IMR-90 (cell line): ENCODE measurements around the gene ELMO1. TPM values are rescaled to one million over a fixed set of nuclear protein-coding genes. Genes with fewer than 3 reads are reported as not detected.

Source experiments
- ATAC-seq: fragments of 200-7000 bp; cut with Tn5 transposase; 2 replicates; pipeline ENCODE4 v1.9.1; 2020; ENCODE audit warnings: low read depth, mild to moderate bottlenecking, moderate library complexity
- BruUV-seq: library from RNA; stranded (reverse); fragments of 400-500 nt; replicated peaks from 2 replicates; lab custom pipeline; 2021; lab: Mats Ljungman, UMichigan
- CTCF ChIA-PET: fragments of 300-600 bp; formaldehyde crosslinking; extraction: SDS; loops from one replicate; lab custom pipeline; 2021; ENCODE audit warnings: antibody characterized with exemption; lab: Yijun Ruan, JAX
- POLR2A ChIA-PET: fragments of 300-600 bp; sonication (Branson Sonifier 250); formaldehyde crosslinking; loops from one replicate; lab custom pipeline; 2022; ENCODE audit warnings: antibody characterized with exemption; ENCODE audit not compliant: unreplicated experiment; lab: Charles Lee
- DNase-seq: peaks from one replicate; pipeline ENCODE4 v3.0.0; 2013
- H2AFZ ChIP-seq: replicated peaks from 2 replicates; pipeline ENCODE3; 2013; ENCODE audit warnings: low read length, mild to moderate bottlenecking; ENCODE audit not compliant: poor library complexity
- H2AK5ac ChIP-seq: 2 replicates; pipeline ENCODE4 v1.6.1; 2013; ENCODE audit warnings: low read depth, low read length, inconsistent platforms
- H2AK9ac ChIP-seq: replicated peaks from 2 replicates; pipeline ENCODE3; 2013; ENCODE audit warnings: mild to moderate bottlenecking, low read depth, low read length, moderate library complexity; ENCODE audit not compliant: poor library complexity
- H2BK120ac ChIP-seq: 2 replicates; pipeline ENCODE4 v1.6.1; 2013; ENCODE audit warnings: low read depth, low read length, inconsistent platforms
- H2BK15ac ChIP-seq: 3 replicates; pipeline ENCODE4 v1.6.1; 2013; ENCODE audit warnings: low read depth, low read length, inconsistent platforms
- H2BK20ac ChIP-seq: 2 replicates; pipeline ENCODE4 v1.6.1; 2013; ENCODE audit warnings: low read depth, mild to moderate bottlenecking, inconsistent platforms, low read length, moderate library complexity
- H2BK5ac ChIP-seq: 2 replicates; pipeline ENCODE4 v1.6.1; 2013; ENCODE audit warnings: mild to moderate bottlenecking, low read depth, low read length, inconsistent platforms; ENCODE audit not compliant: poor library complexity, severe bottlenecking
- H3K14ac ChIP-seq: replicated peaks from 2 replicates; pipeline ENCODE4 v1.6.1; 2013; ENCODE audit warnings: low read depth, low read length, inconsistent platforms
- H3K18ac ChIP-seq: 2 replicates; pipeline ENCODE4 v1.6.1; 2013; ENCODE audit warnings: low read depth, low read length, control low read depth
- H3K23ac ChIP-seq: 2 replicates; pipeline ENCODE4 v1.6.1; 2013; ENCODE audit warnings: low read depth, low read length, inconsistent platforms
- H3K27ac ChIP-seq: 2 replicates; pipeline ENCODE4 v1.5.1; 2013; ENCODE audit warnings: mild to moderate bottlenecking, control low read depth, low read length; ENCODE audit not compliant: insufficient read depth
- H3K27me3 ChIP-seq: 2 replicates; pipeline ENCODE4 v1.6.1; 2013; ENCODE audit warnings: low read length; ENCODE audit not compliant: control insufficient read depth, insufficient read depth
- H3K36me3 ChIP-seq: 2 replicates; pipeline ENCODE4 v1.6.1; 2013; ENCODE audit warnings: low read length, mixed read lengths; ENCODE audit not compliant: control insufficient read depth, insufficient read depth
- H3K4ac ChIP-seq: 2 replicates; pipeline ENCODE4 v1.6.1; 2013; ENCODE audit warnings: low read depth, low read length, inconsistent platforms
- H3K4me1 ChIP-seq: 2 replicates; pipeline ENCODE4 v1.6.1; 2013; ENCODE audit warnings: low read length, mixed read lengths; ENCODE audit not compliant: control insufficient read depth, insufficient read depth
- H3K4me2 ChIP-seq: 2 replicates; pipeline ENCODE4 v1.6.1; 2013; ENCODE audit warnings: low read depth, mild to moderate bottlenecking, control low read depth, low read length, moderate library complexity
- H3K4me3 ChIP-seq: 2 replicates; pipeline ENCODE4 v1.5.1; 2013; ENCODE audit warnings: low read depth, mild to moderate bottlenecking, control low read depth, low read length, moderate library complexity; ENCODE audit not compliant: insufficient read depth
- H3K56ac ChIP-seq: 2 replicates; pipeline ENCODE4 v1.6.1; 2013; ENCODE audit warnings: low read length, inconsistent platforms; ENCODE audit not compliant: insufficient read depth; ENCODE audit errors: extremely low read depth
- H3K79me1 ChIP-seq, 2 experiments: 2 replicates each; pipeline ENCODE4 v1.6.1; 2013; ENCODE audit warnings: low read length in 2 of 2, inconsistent platforms in 1 of 2, low read depth in 1 of 2
- H3K9ac ChIP-seq: 2 replicates; pipeline ENCODE4 v1.6.1; 2013; ENCODE audit warnings: low read depth, low read length, control low read depth
- H3K9me1 ChIP-seq: 2 replicates; pipeline ENCODE4 v1.6.1; 2013; ENCODE audit warnings: low read length, inconsistent platforms; ENCODE audit not compliant: insufficient read depth
- H3K9me3 ChIP-seq: 2 replicates; pipeline ENCODE4 v1.6.1; 2013; ENCODE audit warnings: low read length; ENCODE audit not compliant: control insufficient read depth, insufficient read depth
- H4K20me1 ChIP-seq: 2 replicates; pipeline ENCODE4 v1.6.1; 2013; ENCODE audit warnings: low read length, inconsistent platforms; ENCODE audit not compliant: insufficient read depth
- H4K5ac ChIP-seq: 2 replicates; pipeline ENCODE4 v1.6.1; 2013; ENCODE audit warnings: mild to moderate bottlenecking, low read depth, low read length, control low read depth
- H4K8ac ChIP-seq, 2 experiments: 2 replicates each; pipeline ENCODE4 v1.6.1; 2013; ENCODE audit warnings: low read depth in 2 of 2, low read length in 2 of 2, control low read depth in 1 of 2, inconsistent platforms in 1 of 2
- H4K91ac ChIP-seq: 2 replicates; pipeline ENCODE4 v1.6.1; 2013; ENCODE audit warnings: low read depth, low read length, inconsistent platforms; ENCODE audit not compliant: insufficient read depth
- BHLHE40 ChIP-seq: fragments of 150-350 bp; IDR thresholded peaks from 2 replicates; pipeline ENCODE4 v1.6.1; 2016; ENCODE audit warnings: mild to moderate bottlenecking, low read depth, low read length
- CEBPB ChIP-seq: IDR thresholded peaks from 2 replicates; pipeline ENCODE4 v1.6.1; 2012; ENCODE audit warnings: low read depth, low read length, improper control_type of control experiment
- CHD1 ChIP-seq: IDR thresholded peaks from 2 replicates; pipeline ENCODE4 v1.6.1; 2012; ENCODE audit warnings: low read depth, low read length, improper control_type of control experiment
- FOS ChIP-seq: fragments of 150-350 bp; IDR thresholded peaks from 2 replicates; pipeline ENCODE4 v1.6.1; 2016; ENCODE audit warnings: low read depth, low read length
- MAFK ChIP-seq: IDR thresholded peaks from 2 replicates; pipeline ENCODE4 v1.6.1; 2012; ENCODE audit warnings: low read depth, low read length, improper control_type of control experiment
- MAZ ChIP-seq: IDR thresholded peaks from 2 replicates; pipeline ENCODE4 v1.6.1; 2012; ENCODE audit warnings: low read depth, mild to moderate bottlenecking, low read length, improper control_type of control experiment, moderate library complexity, borderline replicate concordance
- MXI1 ChIP-seq: IDR thresholded peaks from 2 replicates; pipeline ENCODE4 v1.6.1; 2012; ENCODE audit warnings: low read depth, mild to moderate bottlenecking, low read length, moderate library complexity, borderline replicate concordance
- NFE2L2 ChIP-seq: fragments of 150-350 bp; IDR thresholded peaks from 2 replicates; pipeline ENCODE4 v1.6.1; 2016; ENCODE audit warnings: low read depth, mild to moderate bottlenecking, low read length
- POLR2A ChIP-seq: IDR thresholded peaks from 2 replicates; pipeline ENCODE4 v1.6.1; 2012; ENCODE audit warnings: mild to moderate bottlenecking, low read depth, low read length
- RAD21 ChIP-seq: IDR thresholded peaks from 2 replicates; pipeline ENCODE4 v1.6.1; 2012; ENCODE audit warnings: low read length, improper control_type of control experiment
- RCOR1 ChIP-seq: IDR thresholded peaks from 2 replicates; pipeline ENCODE4 v1.6.1; 2012; ENCODE audit warnings: mild to moderate bottlenecking, low read length, improper control_type of control experiment; ENCODE audit not compliant: insufficient replicate concordance
- RFX5 ChIP-seq: IDR thresholded peaks from 2 replicates; pipeline ENCODE4 v1.8.0; 2012; ENCODE audit warnings: low read depth, mild to moderate bottlenecking, low read length, moderate library complexity
- SMC3 ChIP-seq: fragments of 150-350 bp; IDR thresholded peaks from 2 replicates; pipeline ENCODE4 v1.6.1; 2016; ENCODE audit warnings: low read depth, mild to moderate bottlenecking, antibody characterized with exemption, low read length, moderate library complexity
- whole genome bisulfite sequencing, 2 experiments: methylation state at CpG; one replicate each; pipeline versions ENCODE4 v1.1.5 to v1.1.7; 2013; ENCODE audit warnings: missing lambda C conversion rate in 2 of 2; ENCODE audit not compliant: insufficient read length in 1 of 2; ENCODE audit errors: extremely low coverage in 2 of 2; 5-methylcytosine and 5-hydroxymethylcytosine counted together
- dilution Hi-C: fragments of 300-500 bp; cut with HindIII; formaldehyde crosslinking; loops from one replicate; pipeline ENCODE4 v1.14.3; 2018; ENCODE audit warnings: low sequenced_read_pairs; ENCODE audit not compliant: unreplicated experiment
- in situ Hi-C: fragments of 300-500 bp; cut with MboI; formaldehyde crosslinking; loops from 3 replicates; pipeline ENCODE4 v1.14.3; 2019; ENCODE audit warnings: low sequenced_read_pairs, inconsistent platforms, mixed read lengths
- intact Hi-C: fragments of 100-400 bp; cut with micrococcal nuclease; formaldehyde crosslinking; loops from 2 replicates; pipeline ENCODE4 v1.10.0; 2022
- polyA plus RNA-seq, 3 experiments: library from polyadenylated mRNA; depleted of rRNA; stranded (reverse); fragments of >200 nt; gene quantifications; 2 replicates each; pipeline ENCODE4 v1.2.3, GENCODE V29; 2012; ENCODE audit warnings: low replicate concordance in 1 of 3
- total RNA-seq: library from RNA; depleted of rRNA; stranded (reverse); fragments of >200 nt; gene quantifications from 2 replicates; pipeline ENCODE4 v1.2.3, GENCODE V29; 2012
- TF ChIP-seq, protein P1 (sequence below): conservative IDR thresholded peaks from 2 replicates; pipeline ENCODE4 v1.5.1; 2012; ENCODE audit warnings: mild to moderate bottlenecking, low read depth, low read length, improper control_type of control experiment
- TF ChIP-seq, protein P2 (sequence below): fragments of 150-350 bp; IDR thresholded peaks from 2 replicates; pipeline ENCODE4 v1.6.1; 2017; ENCODE audit warnings: mild to moderate bottlenecking, antibody characterized with exemption, low read length, low read depth
- TF ChIP-seq, protein P3 (sequence below): fragments of 150-350 bp; IDR thresholded peaks from 2 replicates; pipeline ENCODE4 v1.6.1; 2016; ENCODE audit warnings: low read depth, mild to moderate bottlenecking, low read length, moderate library complexity, borderline replicate concordance

ELMO1 gene
- total and polyA plus RNA-seq, 2 of the 4 experiments (the other 2 are of a cell fraction), result 0.03 TPM; not detected in 1

DNA sequence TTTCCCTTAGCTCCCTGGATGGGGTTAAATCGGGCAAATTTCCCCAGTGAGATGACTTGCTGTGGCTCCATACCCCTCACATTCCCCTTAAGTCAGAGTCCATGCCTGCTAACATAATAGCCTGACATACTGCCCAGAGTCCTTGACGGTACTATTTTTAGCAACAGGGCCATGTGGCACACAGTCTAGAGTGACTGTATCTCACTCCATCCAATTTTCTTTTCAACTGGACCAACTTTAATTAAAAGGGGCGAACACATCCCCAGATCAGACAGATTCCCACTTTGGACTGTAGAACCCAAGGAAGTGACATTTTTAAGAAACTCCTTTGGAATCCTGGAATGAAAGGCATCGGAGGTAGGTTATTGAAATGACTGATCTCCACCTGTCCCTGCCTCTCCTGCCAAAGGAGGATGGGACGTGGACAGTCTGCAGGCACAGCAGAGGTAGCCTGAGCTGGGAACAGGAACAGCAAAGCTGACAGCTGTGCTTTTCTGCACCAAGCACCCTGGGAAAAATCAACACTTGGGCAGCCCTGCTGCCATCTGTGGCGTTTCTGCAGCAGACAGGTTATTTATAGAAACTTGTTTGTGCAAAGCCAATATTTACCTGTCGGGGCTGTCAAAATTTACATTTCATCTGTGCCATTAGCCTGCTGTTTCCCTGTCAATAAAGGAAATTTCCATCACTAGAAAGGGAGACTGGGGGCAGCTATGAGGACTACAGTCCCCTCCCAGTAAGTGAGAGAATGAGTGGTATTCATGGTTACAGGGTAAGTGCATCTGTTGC is 502.9 kb downstream of the ELMO1 start:
- Histone ChIP-seq H2AFZ (no peak overlapping the region), H3K9me1 (no peaks in the 10 kb centered on the region), H3K23ac (no peak overlapping the region), H3K79me1 (no peaks in the 10 kb centered on the region), H3K4me3 (no peak overlapping the region), H2BK20ac (no peak overlapping the region), H3K56ac (no peak overlapping the region), H2BK15ac (no peak overlapping the region), H4K20me1 (no peaks in the 10 kb centered on the region), H2AK5ac (no peak overlapping the region), H3K18ac (no peak overlapping the region), H3K27ac (no peak overlapping the region), H2BK120ac (no peak overlapping the region), H4K8ac (no peak overlapping the region), H3K14ac (no peak overlapping the region), H3K4ac (no peak overlapping the region), H2BK5ac (no peak overlapping the region), H4K5ac (no peak overlapping the region), H3K9me3 (no peaks in the 10 kb centered on the region), H2AK9ac (no peak overlapping the region), H3K4me2 (no peak overlapping the region), H3K4me1 (no peaks in the 10 kb centered on the region), H3K9ac (no peak overlapping the region), H3K27me3 (no peaks in the 10 kb centered on the region), H3K36me3 (no peaks in the 10 kb centered on the region), H4K91ac (no peak overlapping the region)
- CTCF ChIA-PET, result no interaction called here
- BruUV-seq, result no TSS peak
- intact Hi-C loops (no loop called here), dilution Hi-C loops (no loop called here), in situ Hi-C loops (no loop called here)
- DNase-seq (no peak), ATAC-seq (no peak)
- POLR2A ChIA-PET, result no interaction called here
- TF ChIP-seq RAD21, result no peak
- no peak for TF ChIP-seq RFX5
- TF ChIP-seq NFE2L2, result no peak
- TF ChIP-seq MAFK, result no peak
- TF ChIP-seq BHLHE40, result no peak
- TF ChIP-seq, protein P1, sequence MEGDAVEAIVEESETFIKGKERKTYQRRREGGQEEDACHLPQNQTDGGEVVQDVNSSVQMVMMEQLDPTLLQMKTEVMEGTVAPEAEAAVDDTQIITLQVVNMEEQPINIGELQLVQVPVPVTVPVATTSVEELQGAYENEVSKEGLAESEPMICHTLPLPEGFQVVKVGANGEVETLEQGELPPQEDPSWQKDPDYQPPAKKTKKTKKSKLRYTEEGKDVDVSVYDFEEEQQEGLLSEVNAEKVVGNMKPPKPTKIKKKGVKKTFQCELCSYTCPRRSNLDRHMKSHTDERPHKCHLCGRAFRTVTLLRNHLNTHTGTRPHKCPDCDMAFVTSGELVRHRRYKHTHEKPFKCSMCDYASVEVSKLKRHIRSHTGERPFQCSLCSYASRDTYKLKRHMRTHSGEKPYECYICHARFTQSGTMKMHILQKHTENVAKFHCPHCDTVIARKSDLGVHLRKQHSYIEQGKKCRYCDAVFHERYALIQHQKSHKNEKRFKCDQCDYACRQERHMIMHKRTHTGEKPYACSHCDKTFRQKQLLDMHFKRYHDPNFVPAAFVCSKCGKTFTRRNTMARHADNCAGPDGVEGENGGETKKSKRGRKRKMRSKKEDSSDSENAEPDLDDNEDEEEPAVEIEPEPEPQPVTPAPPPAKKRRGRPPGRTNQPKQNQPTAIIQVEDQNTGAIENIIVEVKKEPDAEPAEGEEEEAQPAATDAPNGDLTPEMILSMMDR, result no peak
- TF ChIP-seq MAZ, result no peak
- no peak for TF ChIP-seq CEBPB
- TF ChIP-seq, protein P2, sequence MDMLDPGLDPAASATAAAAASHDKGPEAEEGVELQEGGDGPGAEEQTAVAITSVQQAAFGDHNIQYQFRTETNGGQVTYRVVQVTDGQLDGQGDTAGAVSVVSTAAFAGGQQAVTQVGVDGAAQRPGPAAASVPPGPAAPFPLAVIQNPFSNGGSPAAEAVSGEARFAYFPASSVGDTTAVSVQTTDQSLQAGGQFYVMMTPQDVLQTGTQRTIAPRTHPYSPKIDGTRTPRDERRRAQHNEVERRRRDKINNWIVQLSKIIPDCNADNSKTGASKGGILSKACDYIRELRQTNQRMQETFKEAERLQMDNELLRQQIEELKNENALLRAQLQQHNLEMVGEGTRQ, result no peak
- no peak for TF ChIP-seq POLR2A
- no peak for TF ChIP-seq MXI1
- TF ChIP-seq, protein P3, sequence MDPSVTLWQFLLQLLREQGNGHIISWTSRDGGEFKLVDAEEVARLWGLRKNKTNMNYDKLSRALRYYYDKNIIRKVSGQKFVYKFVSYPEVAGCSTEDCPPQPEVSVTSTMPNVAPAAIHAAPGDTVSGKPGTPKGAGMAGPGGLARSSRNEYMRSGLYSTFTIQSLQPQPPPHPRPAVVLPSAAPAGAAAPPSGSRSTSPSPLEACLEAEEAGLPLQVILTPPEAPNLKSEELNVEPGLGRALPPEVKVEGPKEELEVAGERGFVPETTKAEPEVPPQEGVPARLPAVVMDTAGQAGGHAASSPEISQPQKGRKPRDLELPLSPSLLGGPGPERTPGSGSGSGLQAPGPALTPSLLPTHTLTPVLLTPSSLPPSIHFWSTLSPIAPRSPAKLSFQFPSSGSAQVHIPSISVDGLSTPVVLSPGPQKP, result no peak
- no peak for TF ChIP-seq CHD1
- no peak for TF ChIP-seq RCOR1
- TF ChIP-seq FOS, result no peak
- no peak for TF ChIP-seq SMC3
- WGBS, 2 experiments, result 16% methylated on average over 3 of the region's 7 CpGs; no CpG with 5 or more reads in 1 of the 2 experiments
